Suprapubic skin (tissue), 4 donors: ENCODE measurements around the gene MRPL46. TPM values are rescaled to one million over a fixed set of nuclear protein-coding genes. Genes with fewer than 3 reads are reported as not detected.

ENCODE experiments used
- DNase-seq, 2 donors: peaks; one replicate each; pipeline ENCODE4 v3.0.0-alpha.2; 2019; ENCODE audit warnings: low spot score in 2 of 2
- H3K27ac ChIP-seq: fragments of 200-600 bp; sonication (generic); one replicate; pipeline ENCODE4 v1.5.1; 2019
- H3K27me3 ChIP-seq: fragments of 200-600 bp; sonication (generic); one replicate; pipeline ENCODE4 v1.5.1; 2019
- H3K36me3 ChIP-seq: fragments of 200-600 bp; sonication (generic); one replicate; pipeline ENCODE4 v1.5.1; 2019
- H3K4me1 ChIP-seq: fragments of 200-600 bp; sonication (generic); one replicate; pipeline ENCODE4 v1.5.1; 2019
- H3K4me3 ChIP-seq: fragments of 200-600 bp; sonication (generic); one replicate; pipeline ENCODE4 v1.5.1; 2019; ENCODE audit warnings: mild to moderate bottlenecking
- H3K9me3 ChIP-seq: fragments of 200-600 bp; sonication (generic); one replicate; pipeline ENCODE4 v1.5.1; 2019
- EP300 ChIP-seq: sonication (generic); formaldehyde crosslinking; IDR thresholded peaks from one replicate; pipeline ENCODE4 v1.6.1; 2017; ENCODE audit warnings: antibody characterized with exemption
- POLR2A ChIP-seq, 2 donors: fragments of 450-650 bp; IDR thresholded peaks; one replicate each; pipeline ENCODE4 v1.6.1; 2017; ENCODE audit warnings: antibody characterized with exemption in 2 of 2, mild to moderate bottlenecking in 2 of 2, moderate library complexity in 2 of 2
- POLR2AphosphoS5 ChIP-seq, 3 donors: sonication (generic); formaldehyde crosslinking; IDR thresholded peaks; one replicate each; pipeline ENCODE4 v1.6.1; 2017; ENCODE audit warnings: antibody characterized with exemption in 3 of 3
- WGBS: methylation state at CpG from one replicate; pipeline ENCODE4 v1.1.5; 2018; 5-methylcytosine and 5-hydroxymethylcytosine counted together
- total RNA-seq, 4 donors: library from RNA; depleted of rRNA; stranded (reverse); fragments of >200 nt; gene quantifications; one replicate each; pipeline ENCODE4 v1.1.0, GENCODE V29; 2016
- TF ChIP-seq, protein P1 (sequence below), 2 donors: fragments of 200-600 bp in 1 of 2; fragments of 450-650 bp in 1 of 2; sonication (generic) in 1 of 2; IDR thresholded peaks; one replicate each; pipeline ENCODE4 v1.5.1; 2016 to 2019; ENCODE audit warnings: antibody characterized with exemption in 2 of 2, mild to moderate bottlenecking in 1 of 2, moderate library complexity in 1 of 2

Gene MRPL46
- total RNA-seq, 4 donors from 2014 or later, result 12.1 to 19.4 (median 15.7) TPM

DNA sequence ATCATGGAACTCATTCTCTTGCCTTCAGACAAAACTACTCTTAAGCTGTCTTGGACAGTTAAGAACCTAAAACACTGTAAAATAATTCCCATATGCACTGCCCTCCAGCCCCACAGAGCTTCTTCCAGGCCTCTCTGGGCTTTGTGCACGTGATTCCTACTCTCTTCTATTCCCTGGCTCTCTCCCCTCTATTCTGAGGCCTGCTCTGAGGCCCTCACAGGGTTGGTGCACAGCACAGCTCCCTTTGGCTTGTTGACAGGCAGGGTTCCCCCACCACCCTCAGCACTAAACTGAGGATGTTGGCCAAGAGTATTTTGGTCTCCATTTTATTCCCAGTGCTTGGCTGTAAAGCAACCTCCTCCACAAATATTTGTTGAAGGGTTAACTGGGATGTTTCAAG, 13.5 kb downstream of the MRPL46 start:
- no peak overlapping the region for H3K4me3 ChIP-seq
- peaks cover 9% of the 10 kb centered on the region for H3K4me1 ChIP-seq
- 48% methylated on average over 1 of the region's 1 CpG for WGBS
- H3K9me3 ChIP-seq, result no peaks in the 10 kb centered on the region
- no peak for DNase-seq
- no peak overlapping the region for H3K27ac ChIP-seq
- H3K36me3 ChIP-seq, result peaks cover 17% of the 10 kb centered on the region
- TF ChIP-seq POLR2AphosphoS5 (IDR thresholded peaks at IDR 0.05) (no peak), POLR2A (IDR thresholded peaks at IDR 0.05) (no peak), EP300 (no peak)
- TF ChIP-seq, protein P1, sequence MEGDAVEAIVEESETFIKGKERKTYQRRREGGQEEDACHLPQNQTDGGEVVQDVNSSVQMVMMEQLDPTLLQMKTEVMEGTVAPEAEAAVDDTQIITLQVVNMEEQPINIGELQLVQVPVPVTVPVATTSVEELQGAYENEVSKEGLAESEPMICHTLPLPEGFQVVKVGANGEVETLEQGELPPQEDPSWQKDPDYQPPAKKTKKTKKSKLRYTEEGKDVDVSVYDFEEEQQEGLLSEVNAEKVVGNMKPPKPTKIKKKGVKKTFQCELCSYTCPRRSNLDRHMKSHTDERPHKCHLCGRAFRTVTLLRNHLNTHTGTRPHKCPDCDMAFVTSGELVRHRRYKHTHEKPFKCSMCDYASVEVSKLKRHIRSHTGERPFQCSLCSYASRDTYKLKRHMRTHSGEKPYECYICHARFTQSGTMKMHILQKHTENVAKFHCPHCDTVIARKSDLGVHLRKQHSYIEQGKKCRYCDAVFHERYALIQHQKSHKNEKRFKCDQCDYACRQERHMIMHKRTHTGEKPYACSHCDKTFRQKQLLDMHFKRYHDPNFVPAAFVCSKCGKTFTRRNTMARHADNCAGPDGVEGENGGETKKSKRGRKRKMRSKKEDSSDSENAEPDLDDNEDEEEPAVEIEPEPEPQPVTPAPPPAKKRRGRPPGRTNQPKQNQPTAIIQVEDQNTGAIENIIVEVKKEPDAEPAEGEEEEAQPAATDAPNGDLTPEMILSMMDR (IDR thresholded peaks at IDR 0.05), result no peak
- H3K27me3 ChIP-seq, result peaks cover 7% of the 10 kb centered on the region

DNA sequence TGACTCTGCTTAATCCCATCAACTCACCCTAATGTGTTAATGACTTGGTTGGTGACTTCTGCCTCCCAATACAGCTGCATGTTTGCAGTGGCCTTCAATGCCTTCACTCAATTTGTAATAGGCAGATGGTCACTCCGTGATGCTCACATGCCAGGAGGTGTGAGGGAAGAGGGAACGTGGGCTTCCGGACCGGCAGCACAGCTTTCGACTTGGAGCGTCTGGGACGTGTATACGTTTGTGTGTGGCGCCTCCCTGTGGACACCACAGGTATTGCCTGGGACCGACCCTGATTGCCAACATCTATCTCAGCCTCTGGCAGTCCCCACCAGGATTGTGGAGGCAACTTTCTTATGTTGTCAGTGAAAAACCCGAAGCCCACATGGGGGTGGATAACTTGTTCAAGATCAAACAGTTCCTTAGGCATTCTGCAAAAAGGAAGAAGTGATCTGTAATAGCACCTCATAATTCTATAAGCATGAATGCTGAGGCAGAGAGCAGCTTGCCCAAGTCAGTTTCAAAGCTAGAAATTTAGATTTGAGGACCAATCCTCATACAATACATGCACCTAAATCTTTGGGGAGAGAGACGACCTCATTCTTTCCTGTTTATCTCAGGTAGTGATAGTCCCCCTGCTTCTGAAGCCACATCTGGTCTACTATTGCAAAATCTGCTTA, 16.9 kb downstream of the MRPL46 start:
- Histone ChIP-seq H3K27ac (no peak overlapping the region), H3K36me3 (no peaks in the 10 kb centered on the region), H3K4me1 (peaks cover 8% of the 10 kb centered on the region), H3K9me3 (no peaks in the 10 kb centered on the region), H3K4me3 (no peak overlapping the region), H3K27me3 (peaks cover 8% of the 10 kb centered on the region)
- no peak for TF ChIP-seq EP300
- TF ChIP-seq, protein P1 (IDR thresholded peaks at IDR 0.05), result peak in 1 of 2 donors; percentile 54
- DNase-seq, result no peak
- WGBS, result under 1% methylated on average over 12 of the region's 12 CpGs

- H3K4me1 ChIP-seq, result peaks cover under 1% of the 10 kb centered on the region
These were observed 17.6 kb downstream of the MRPL46 start for GRCh38 chr15:88449581-88449980.

DNA sequence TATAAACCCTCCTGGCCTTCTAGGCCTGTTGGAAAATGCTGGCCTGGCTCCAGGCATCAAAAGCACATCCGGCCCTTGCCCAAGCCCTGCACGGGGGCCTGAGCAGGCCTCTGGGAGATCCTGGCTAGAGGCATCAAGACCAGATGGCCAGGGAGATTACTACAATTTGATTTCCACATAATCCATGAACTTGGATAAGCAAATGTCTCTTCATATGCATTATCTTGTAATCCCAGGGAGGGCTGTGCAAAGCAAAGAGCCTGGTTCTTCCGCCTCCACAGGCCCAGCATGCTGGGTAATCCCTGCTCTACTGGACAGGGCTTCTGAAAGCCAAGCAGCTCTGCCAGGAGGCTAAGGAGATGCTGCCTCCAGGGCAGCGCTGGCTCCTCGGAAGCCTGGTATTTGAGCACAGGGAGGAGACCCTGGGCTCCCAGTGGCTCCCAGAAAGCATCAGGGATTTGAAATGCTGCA, 18.2 kb downstream of the MRPL46 start:
- Histone ChIP-seq H3K27me3 (peaks cover 8% of the 10 kb centered on the region), H3K9me3 (no peaks in the 10 kb centered on the region), H3K27ac (no peak overlapping the region), H3K4me3 (no peak overlapping the region), H3K4me1 (no peaks in the 10 kb centered on the region), H3K36me3 (no peaks in the 10 kb centered on the region)
- 66% methylated on average over 3 of the region's 5 CpGs for WGBS
- DNase-seq, result no peak
- TF ChIP-seq EP300 (no peak), POLR2AphosphoS5 (IDR thresholded peaks at IDR 0.05) (no peak), POLR2A (IDR thresholded peaks at IDR 0.05) (no peak)
- TF ChIP-seq, protein P1 (IDR thresholded peaks at IDR 0.05), result no peak

More at GRCh38 chr15:88449581-88449980, 17.6 kb downstream of the MRPL46 start:
- H3K36me3 ChIP-seq, result no peaks in the 10 kb centered on the region
- WGBS, result 86% methylated on average over 7 of the region's 8 CpGs
- H3K27me3 ChIP-seq, result peaks cover 8% of the 10 kb centered on the region
- no peak overlapping the region for H3K27ac ChIP-seq
- no peak overlapping the region for H3K4me3 ChIP-seq
- DNase-seq, result no peak
- H3K9me3 ChIP-seq, result no peaks in the 10 kb centered on the region
- TF ChIP-seq POLR2AphosphoS5 (IDR thresholded peaks at IDR 0.05), result no peak
- TF ChIP-seq, protein P1 (IDR thresholded peaks at IDR 0.05), result no peak
- TF ChIP-seq EP300, result no peak
- TF ChIP-seq POLR2A (IDR thresholded peaks at IDR 0.05), result no peak

DNA sequence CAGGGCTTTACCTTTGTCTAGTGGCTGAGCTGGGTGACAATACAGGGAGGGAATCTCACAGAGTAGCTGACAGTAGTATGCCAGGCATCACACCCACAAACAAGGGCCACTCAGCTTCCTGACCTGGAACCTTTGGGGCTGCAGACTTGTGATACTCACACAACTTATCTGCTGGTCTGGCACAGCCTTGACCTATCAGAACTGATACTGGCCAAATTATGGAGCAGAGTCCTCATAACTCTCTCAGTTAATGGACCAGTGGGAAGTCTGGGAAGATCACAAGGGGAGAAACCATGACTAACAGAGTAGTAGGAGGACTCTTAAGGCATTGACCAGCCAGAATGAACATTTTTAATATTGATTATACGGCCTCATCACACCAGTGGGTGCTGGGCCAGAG, 19.4 kb downstream of the MRPL46 start:
- no peaks in the 10 kb centered on the region for H3K36me3 ChIP-seq
- H3K27ac ChIP-seq, result no peak overlapping the region
- peaks cover 8% of the 10 kb centered on the region for H3K27me3 ChIP-seq
- H3K4me3 ChIP-seq, result no peak overlapping the region
- TF ChIP-seq POLR2A (IDR thresholded peaks at IDR 0.05) (no peak), POLR2AphosphoS5 (IDR thresholded peaks at IDR 0.05) (no peak)
- TF ChIP-seq, protein P1 (IDR thresholded peaks at IDR 0.05), result no peak
- H3K4me1 ChIP-seq, result no peaks in the 10 kb centered on the region
- WGBS, result 78% methylated on average over 1 of the region's 1 CpG
- no peak for DNase-seq
- peaks cover 5% of the 10 kb centered on the region for H3K9me3 ChIP-seq
